Nephron (organoid): Measurements from ENCODE around the gene SIGLECL1.
"Not testable (repeated sequence)": the region's sequence is repeated elsewhere in the genome, so short reads cannot be mapped to it uniquely, and the experiment has no call there.

Experiments used
- H3K27ac Mint-ChIP-seq, 3 experiments: 2 replicates each; pipeline ENCODE4 v1.8.0; 2020; ENCODE audit warnings: mixed read lengths in 3 of 3, mild to moderate bottlenecking in 2 of 3, moderate library complexity in 1 of 3
- H3K27me3 Mint-ChIP-seq: 2 replicates; pipeline ENCODE4 v1.8.0; 2021; ENCODE audit warnings: low read depth, mild to moderate bottlenecking, moderate library complexity, mixed read lengths
- H3K36me3 Mint-ChIP-seq: 2 replicates; pipeline ENCODE4 v1.8.0; 2020; ENCODE audit warnings: low read depth, mixed read lengths
- H3K4me1 Mint-ChIP-seq: 2 replicates; pipeline ENCODE4 v1.8.0; 2020; ENCODE audit warnings: mixed read lengths
- H3K4me3 Mint-ChIP-seq, 3 experiments: 2 replicates each; pipeline ENCODE4 v1.8.0; 2020; ENCODE audit warnings: mild to moderate bottlenecking in 3 of 3, mixed read lengths in 3 of 3, moderate library complexity in 2 of 3
- H3K9me3 Mint-ChIP-seq: 2 replicates; pipeline ENCODE4 v1.8.0; 2020; ENCODE audit warnings: mixed read lengths
- CTCF ChIP-seq, 3 experiments: fragments of 200-600 bp; sonication (generic); IDR thresholded peaks; one replicate each; pipeline ENCODE4 v1.5.0; 2021; ENCODE audit warnings: antibody characterized with exemption in 3 of 3; ENCODE audit not compliant: unreplicated experiment in 3 of 3

SIGLECL1 gene

GRCh38 chr19:51211833-51212232 lies 39.0 kb upstream of the SIGLECL1 start:
- Mint-ChIP-seq H3K4me1 (no peaks in the 10 kb centered on the region), H3K27ac (no peak overlapping the region), H3K9me3 (no peaks in the 10 kb centered on the region), H3K36me3 (no peaks in the 10 kb centered on the region), H3K27me3 (peaks cover 13% of the 10 kb centered on the region), H3K4me3 (no peak overlapping the region)
- TF ChIP-seq CTCF (IDR thresholded peaks at IDR 0.05; ENCODE audit: unreplicated experiment in 3 of 3) = no peak

- TF ChIP-seq CTCF (IDR thresholded peaks at IDR 0.05; ENCODE audit: unreplicated experiment in 3 of 3) = no peak
- Mint-ChIP-seq H3K4me1 (no peaks in the 10 kb centered on the region), H3K9me3 (peaks cover 2% of the 10 kb centered on the region), H3K36me3 (no peaks in the 10 kb centered on the region), H3K27ac (no peak overlapping the region), H3K4me3 (no peak overlapping the region), H3K27me3 (peaks cover 12% of the 10 kb centered on the region)
These were observed 31.6 kb upstream of the SIGLECL1 start for GRCh38 chr19:51219307-51219706.

- H3K4me3 Mint-ChIP-seq = no peak overlapping the region
- no peak overlapping the region for H3K27ac Mint-ChIP-seq
- no peaks in the 10 kb centered on the region for H3K4me1 Mint-ChIP-seq
These were observed 30.9 kb upstream of the SIGLECL1 start for GRCh38 chr19:51219971-51220370.

GRCh38 chr19:51220996-51221395 lies 29.9 kb upstream of the SIGLECL1 start:
- no peak overlapping the region for H3K27ac Mint-ChIP-seq
- TF ChIP-seq CTCF (IDR thresholded peaks at IDR 0.05; ENCODE audit: unreplicated experiment in 3 of 3) = no peak
- H3K27me3 Mint-ChIP-seq = peaks cover 15% of the 10 kb centered on the region
- no peaks in the 10 kb centered on the region for H3K4me1 Mint-ChIP-seq
- H3K36me3 Mint-ChIP-seq = no peaks in the 10 kb centered on the region
- H3K9me3 Mint-ChIP-seq = peaks cover 2% of the 10 kb centered on the region
- no peak overlapping the region for H3K4me3 Mint-ChIP-seq

More at GRCh38 chr19:51219971-51220370, 30.9 kb upstream of the SIGLECL1 start:
- Mint-ChIP-seq H3K9me3 (peaks cover 2% of the 10 kb centered on the region), H3K27me3 (peaks cover 12% of the 10 kb centered on the region), H3K36me3 (no peaks in the 10 kb centered on the region)
- TF ChIP-seq CTCF (IDR thresholded peaks at IDR 0.05; ENCODE audit: unreplicated experiment in 3 of 3) = no peak

- Mint-ChIP-seq H3K4me1 (no peaks in the 10 kb centered on the region), H3K36me3 (no peaks in the 10 kb centered on the region), H3K4me3 (no peak overlapping the region), H3K27ac (no peak overlapping the region), H3K27me3 (peaks cover 24% of the 10 kb centered on the region), H3K9me3 (no peaks in the 10 kb centered on the region)
- no peak for TF ChIP-seq CTCF (IDR thresholded peaks at IDR 0.05; ENCODE audit: unreplicated experiment in 3 of 3)
These were observed 26.7 kb upstream of the SIGLECL1 start for GRCh38 chr19:51224163-51224641.

GRCh38 chr19:51224898-51225393 lies 25.9 kb upstream of the SIGLECL1 start, which contains the start of gene CD33:
Gene CD33 (plus strand): TSS chr19:51225080. CDS start chr19:51225119, 39 bp downstream.
- H3K27ac Mint-ChIP-seq, H3K9me3 Mint-ChIP-seq, H3K4me3 Mint-ChIP-seq, H3K4me1 Mint-ChIP-seq, H3K36me3 Mint-ChIP-seq: not testable (repeated sequence)
- peaks cover 26% of the 10 kb centered on the region for H3K27me3 Mint-ChIP-seq
